GM21360 (cell line): ENCODE results near the gene MED13L.

ENCODE experiments used
- ATAC-seq: cut with Tn5 transposase; IDR thresholded peaks from one replicate; pipeline ENCODE4 v1.9.1; 2021; ENCODE audit warnings: mild to moderate bottlenecking, moderate library complexity; ENCODE audit not compliant: unreplicated experiment

Gene MED13L

DNA sequence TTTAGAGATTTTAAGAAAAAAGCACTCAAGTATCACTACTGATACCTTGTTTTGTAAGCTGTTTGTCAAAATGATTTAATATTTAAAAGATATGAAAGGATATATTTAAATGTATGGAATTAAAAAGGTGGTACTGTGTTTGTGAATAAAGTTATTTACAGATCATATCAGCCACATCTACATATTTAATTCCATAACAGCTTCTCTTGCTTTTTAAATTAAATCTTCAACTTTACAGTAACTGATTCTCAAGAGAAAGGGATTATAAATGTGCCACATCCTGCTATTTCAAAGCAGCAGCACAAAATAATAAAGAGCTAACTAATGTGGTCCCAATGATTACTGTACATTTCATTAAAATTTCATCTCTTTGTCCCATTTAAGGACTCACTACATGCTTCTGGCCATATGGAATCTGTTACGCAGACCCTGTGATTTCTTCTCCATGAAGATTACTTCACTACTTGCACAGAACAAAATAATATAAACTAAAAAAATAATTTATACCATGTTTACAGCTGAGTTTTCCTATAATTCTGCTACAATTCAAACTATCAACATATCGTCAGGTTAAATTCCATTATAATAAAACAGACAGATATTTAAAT, 117.8 kb downstream of the MED13L start:
- ATAC-seq, result no peak

DNA sequence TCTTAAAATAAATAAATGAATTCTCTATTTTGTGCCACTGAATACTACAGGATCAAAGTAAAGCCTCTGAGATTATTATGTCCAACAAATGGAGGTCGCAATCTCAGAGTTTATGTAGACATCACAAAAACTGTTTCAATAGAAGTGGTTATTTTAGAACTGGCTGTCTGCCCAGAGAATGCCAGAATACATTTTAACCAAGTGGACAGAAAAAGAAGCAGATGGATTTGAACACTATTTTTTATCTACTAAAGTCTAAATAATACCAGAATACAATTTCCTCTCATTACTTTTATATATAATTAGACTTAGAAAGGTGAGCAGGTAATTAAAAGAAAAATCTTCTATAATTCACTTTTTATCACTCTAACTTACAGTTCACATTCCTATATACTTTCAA, 118.3 kb downstream of the MED13L start:
- ATAC-seq, result no peak

DNA sequence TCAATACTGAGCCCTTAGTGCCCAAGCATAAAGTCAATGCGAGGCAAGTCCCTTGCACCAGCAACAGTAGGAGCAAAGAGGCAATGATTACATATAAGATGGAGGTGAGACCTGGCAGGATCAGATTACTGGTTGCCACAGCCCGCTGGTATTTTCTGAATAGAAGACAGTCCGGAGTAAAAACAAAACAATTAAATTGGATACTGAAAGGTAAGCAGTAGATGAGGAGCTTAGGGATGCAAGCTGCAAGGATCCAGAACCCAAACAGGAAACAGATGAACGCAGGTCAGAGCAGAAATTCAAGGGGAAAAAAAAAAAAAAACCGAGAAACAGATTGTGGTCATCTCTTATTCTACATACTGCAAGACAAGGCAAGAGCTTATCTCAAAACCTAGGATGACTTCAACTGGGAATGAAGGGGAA, 119.6 kb downstream of the MED13L start:
- no peak for ATAC-seq

DNA sequence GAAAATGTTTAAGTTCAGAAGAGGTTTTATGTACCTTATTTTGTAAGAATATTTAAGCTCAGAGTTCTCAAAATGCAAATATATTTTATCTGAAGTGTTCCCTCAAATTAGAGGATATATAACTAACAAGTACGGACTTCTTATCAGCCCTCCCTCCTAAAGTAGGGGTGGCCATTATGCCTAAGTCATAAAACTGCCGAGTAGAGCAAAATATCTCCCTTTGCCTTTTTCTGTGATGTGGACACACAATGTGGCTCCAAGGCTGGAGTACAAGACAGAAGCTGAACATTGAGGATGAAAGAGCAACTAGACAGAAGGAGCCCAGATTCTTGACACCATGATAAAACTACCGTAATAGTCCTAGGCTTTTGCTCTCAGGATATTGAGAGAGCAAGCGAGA, 120.9 kb downstream of the MED13L start:
- no peak for ATAC-seq

DNA sequence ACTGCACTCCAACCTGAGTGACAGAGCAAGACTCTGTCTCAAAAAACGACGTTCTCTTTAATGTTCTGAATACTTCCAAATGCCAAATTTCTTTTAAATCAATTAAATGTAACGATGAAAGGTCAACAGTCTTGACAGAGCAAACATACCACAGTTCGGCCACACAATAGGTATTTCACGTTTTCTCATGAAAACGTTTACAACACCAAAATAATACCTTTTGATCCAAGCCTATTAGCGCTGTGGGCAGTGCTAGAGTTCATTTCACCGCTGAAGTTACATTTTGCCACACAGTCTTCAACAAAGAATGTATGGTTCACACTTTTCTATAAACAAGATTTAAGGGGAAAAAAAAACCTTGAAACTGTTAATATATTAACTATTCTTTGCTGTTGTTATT, 122.1 kb downstream of the MED13L start:
- ATAC-seq, result no peak

DNA sequence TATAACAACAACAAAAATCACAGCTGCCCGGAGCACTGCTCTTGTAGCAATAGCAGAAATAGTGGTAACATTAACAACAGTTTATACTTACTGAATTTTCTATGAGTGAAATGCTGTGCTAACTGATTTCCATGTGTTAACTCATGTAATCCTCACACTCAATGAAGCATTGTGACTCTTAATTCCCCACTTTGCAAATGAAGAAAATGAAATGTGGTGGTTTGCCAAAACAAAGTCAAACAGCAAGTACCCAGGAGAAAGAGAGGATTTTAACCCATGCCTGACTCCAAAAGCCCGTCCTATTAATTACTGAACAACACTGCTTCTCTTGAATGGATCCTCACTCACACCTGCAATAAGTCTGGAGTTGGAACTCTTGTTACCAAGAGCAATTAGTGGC, 123.5 kb downstream of the MED13L start:
- ATAC-seq, result no peak

DNA sequence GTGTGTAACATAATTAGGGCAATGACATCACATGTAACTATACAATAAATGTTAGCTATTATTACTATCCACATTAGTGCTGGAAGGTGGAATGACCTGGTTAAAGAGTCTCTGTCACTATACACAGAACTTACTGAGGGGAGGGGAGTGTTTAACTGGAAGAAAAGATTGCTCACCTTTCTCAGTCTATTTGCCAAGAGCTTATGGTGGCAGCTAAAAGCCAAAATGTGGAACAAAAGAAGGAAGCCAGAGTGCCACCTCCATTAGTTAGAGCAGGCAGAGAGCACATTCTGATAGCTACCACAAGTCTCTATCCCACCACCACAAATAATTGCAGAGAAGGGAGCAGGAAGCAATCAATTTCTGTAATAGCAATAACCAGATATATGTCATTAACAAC, 124.4 kb downstream of the MED13L start:
- no peak for ATAC-seq

DNA sequence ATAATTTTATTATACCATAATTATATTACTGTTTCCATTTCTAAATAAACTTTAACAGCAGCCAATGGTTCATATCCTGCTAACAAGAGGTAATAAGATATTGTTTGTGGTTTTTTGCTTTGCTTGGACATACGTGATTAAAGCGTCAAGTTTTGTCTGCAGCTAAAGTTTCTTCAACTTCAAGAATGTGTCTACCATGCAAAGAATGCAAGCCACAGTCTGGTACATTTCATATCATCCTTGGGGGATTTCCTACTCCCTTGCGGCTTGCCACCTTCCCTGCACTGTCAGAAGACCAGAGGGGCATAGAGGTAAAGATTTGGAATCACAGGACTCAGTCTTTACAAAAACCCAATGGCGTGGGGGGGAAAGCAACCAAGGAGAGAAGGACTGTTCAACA, 125.2 kb downstream of the MED13L start:
- ATAC-seq, result no peak

DNA sequence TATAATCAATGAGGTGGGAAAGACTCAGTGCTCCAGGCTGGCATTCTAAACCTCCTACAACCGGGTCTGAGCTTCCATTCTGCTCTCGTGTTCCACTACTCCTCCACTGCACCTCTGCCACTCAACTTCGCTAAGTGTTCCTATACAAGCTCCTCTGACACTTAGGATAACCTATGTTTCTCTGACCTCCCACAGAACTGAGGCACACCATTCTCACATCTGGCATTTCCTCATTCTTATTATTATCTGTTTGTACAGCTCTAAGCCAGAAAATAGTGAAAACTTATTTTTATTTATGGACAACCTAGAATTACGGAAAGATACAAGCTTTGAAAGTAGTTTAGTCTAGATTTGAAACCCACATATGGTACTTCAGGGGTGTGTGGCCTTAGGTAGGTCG, 127.0 kb downstream of the MED13L start:
- ATAC-seq, result no peak

DNA sequence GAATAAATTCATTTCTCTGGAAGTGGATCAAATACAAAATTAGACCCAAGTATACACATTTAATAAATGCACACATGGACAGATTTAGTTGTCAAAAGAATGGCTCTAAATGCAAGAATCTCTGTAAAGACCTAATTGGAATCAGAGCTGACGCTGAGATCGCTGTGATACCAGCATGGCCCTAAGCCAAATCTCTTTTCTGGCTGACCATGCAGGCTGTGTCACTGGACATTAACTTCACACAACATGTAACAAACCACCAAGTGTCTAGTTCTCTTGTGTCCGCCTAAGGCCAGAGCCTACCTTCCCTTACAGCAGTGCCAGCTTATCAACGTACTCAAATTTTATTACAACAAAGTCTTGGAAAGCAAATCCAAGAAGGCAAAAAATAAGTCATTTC, 127.5 kb downstream of the MED13L start:
- ATAC-seq, result no peak

DNA sequence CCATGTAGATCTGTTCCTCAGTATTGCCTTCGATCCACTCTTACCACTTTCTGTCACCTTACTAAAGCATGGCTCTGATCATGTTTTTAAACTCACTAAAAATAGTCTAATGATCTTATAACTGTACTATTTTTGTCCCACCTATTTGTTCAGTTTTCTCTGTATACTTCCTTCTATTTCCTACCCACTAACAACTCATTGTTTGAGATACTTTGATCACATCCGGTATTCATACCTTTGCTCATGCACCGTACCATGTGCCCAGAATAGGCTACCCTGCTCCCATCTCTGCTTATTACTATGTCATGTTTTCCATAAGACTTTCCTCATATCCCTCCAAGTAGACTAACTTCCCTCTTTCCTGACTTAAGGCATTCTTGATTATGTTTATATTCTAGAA, 128.6 kb downstream of the MED13L start:
- no peak for ATAC-seq

DNA sequence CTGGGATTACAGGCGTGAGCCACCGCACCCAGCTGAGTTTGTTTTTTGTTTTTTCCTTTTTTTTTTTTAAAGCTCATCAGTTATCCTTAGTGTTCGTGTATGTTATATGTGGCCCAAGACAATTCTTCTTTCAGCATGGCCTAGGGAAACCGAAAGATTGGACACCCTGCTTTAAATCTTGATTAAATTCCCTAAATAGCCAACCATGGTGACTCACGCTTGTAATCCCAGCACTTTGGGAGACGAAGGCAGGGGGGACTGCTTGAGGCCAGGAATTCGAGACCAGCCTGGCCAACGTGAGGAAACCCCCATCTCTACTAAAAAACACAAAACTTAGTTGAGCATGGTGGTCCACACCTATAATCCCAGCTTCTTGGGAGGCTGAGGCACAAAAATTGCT, 131.1 kb downstream of the MED13L start:
- no peak for ATAC-seq

DNA sequence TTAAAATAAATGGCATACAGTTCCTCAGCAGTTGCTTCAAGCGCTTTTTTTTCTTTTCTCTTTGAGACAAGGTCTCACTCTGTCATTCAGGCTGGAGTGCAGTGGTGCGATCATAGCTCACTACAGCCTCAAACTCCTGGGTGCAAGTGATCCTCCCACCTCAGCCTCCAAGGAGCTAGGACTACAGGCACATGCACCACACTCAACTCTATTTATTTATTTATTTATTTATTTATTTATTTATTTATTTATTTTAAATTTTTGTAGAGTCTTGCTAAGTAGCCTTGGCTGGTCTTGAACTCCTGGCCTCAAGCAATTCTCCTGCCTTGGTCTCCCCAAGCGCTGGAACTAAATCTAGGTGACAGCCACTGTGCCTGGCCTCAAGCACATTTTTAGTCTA, 132.0 kb downstream of the MED13L start:
- ATAC-seq, result no peak

DNA sequence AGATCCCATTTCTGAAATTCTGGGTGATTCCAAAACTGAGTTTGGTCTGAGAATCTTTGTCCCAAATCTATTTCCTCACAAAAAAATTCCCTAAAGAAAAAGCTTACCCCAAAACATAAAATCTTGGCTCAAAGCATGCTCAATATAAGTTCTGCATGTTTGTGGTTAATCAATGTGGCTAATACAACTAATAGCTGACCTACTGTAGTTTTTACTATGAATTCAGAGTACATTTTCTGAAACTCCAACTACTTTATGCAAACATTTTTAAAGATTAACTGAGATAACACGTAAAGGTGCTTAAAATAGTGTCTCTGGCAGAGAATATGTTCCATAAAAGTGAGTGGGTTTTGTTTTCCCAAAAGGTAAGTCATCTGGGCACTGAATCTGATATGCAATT, 133.1 kb downstream of the MED13L start:
- no peak for ATAC-seq

DNA sequence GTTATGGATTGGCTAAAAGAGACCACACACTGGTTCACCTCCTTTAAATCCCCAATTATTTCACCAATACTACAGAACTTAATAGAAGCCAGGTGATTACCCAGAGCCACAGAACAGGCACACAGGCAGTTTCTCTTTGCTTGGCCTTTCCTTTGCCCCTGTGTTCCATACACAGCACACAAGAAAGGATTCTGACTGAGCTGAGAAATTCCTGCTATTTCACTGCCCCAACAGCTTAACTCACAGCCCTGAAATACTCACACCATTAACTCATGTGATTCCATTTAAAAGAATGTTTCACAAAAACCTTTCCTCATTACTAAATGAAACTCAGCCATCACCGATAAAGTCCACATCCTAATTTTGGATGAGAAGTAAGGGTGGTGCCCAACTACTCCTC, 133.6 kb downstream of the MED13L start:
- no peak for ATAC-seq

DNA sequence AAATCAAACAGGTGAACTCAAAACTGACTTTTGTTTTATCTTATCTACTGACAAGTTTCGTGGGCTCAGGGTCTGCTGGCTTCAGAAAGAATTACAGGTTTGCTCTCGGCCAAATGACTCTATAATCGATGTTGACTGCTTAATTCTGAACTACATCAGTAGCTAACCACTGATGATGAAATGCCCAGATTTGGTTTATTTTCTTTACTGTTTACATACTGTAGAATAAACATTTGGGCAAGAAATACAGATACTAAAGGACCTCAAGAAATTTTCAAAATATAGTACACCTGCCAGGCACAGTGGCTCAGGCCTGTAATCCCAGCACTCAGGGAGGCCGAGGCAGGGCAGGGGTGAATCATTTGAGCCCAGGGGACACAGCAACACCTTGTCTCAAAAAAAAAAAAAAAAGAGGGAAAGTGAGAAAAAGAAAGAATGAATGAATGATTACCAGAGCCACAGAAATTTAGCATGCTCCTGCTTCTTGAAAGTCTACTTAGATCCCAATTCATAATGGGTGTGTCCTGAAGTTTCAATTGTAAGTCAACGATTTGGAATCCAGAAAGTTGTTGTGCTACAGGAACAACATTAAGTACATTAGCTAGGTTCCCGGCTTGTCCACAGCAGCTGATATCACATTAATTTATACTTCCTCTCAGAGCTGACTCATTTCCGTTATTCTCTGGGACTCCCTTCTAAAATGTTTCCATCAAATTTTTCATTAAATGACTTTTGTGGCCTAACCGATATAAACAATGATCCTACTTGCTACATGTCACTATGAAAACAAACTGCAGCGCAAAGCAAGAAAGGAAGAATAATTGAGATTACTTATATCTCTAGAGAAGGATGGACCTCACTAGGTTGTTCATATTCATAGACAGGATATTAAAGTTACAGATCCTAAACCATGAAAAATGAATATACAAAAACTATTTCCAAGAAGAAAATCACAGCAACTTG, 134.3 kb downstream of the MED13L start:
- ATAC-seq, result no peak

DNA sequence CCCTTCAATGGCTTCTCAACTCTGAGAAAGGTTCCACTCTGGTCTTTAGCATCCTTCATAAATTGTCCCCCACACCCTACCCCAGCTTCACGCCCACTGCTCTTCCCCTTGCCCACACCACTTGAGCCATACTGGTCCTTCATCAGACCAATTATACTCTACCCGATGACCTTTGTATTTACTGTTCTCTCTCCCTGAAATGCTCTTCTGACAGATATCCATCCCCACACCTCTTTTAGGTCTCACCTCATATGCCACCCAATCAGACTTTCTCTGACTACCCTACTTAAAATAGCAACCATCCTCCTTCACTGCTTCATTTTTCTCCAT, 135.7 kb downstream of the MED13L start:
- ATAC-seq, result no peak

DNA sequence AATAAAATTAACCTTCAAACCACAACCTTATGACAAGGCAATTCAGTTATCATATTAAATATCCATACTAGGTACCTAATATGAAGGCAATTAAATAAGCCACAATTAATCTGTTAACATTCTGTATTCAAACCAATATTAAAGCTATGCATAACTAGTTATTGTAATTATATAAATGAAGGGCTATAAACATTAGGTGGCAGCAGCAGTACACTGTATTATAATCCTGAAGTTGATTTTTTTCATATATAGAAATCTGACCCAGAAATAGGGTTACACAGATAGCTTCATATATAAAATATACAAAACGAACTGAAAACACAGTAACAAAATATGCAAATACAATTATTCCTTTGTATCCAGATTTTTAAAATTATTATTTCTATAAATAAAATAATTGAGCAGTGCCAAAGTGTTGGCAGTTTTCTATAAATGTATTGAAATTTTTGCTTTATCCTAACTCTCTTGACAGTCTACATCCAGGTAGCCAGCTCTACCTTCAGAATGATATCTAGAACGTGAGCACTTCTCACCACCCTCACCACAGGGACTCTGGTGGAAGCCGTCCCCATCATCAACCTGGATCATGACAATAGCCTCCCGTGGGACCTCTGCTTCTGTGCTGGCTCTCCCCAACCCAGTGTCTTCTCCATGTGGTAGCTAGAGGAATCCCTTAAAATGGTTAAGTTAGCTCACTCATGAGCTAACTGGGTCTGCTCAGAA, 136.2 kb downstream of the MED13L start:
- no peak for ATAC-seq

DNA sequence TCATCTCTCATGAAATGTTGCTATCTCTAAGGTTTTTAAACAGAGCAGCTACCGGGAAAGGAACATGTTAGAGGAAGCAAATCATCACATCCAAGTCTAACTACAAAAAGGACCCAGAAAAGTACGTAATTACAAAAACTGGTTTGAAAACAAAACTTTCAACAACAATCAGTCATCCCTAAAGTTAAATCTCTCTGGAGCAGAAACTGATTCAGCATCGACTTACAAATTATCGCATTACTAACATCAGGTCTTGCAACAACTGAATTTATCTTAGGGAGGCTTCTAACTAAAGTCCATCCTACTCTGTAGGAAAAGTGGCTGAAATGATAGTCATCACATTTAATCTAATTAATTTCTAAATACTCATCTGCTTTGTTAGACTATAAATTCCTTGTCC, 137.0 kb downstream of the MED13L start:
- no peak for ATAC-seq

DNA sequence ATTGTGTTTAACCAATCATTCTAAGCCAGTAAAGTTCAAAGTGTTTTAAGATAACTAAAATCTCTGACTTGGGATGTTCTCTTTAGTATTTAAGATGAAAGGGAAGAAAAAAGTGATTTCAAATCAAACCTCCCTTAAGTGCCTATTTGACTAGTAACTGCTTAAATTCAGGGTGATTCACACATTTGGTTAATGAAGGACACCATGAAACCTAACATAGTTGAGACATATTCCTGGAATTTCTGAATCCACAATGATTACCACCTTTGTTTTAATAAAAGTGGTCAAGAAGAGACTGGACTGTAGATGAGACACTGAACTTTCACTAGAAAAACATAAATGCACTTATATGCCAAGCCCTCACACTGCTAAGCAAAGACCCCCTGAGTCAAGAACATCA, 138.7 kb downstream of the MED13L start:
- ATAC-seq, result no peak

DNA sequence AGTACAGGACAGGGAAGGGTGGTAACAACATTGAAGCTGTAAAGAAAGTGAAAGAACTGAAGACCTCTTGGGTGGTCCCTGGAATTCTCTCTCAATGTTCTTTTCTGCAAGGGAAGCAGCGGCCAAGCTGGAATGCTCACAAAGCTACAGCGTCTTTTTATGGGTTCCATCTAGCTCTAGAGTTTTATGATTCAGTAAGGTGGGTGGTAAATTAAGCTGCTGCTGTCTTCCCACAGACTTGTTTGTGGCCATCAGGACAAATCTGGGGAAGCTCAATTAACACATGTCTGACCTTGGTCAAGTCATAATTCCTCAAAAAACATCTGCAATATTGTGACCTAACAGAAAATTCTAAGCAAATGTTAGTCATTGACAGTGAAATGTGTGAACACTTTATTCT, 139.1 kb downstream of the MED13L start:
- ATAC-seq, result no peak

DNA sequence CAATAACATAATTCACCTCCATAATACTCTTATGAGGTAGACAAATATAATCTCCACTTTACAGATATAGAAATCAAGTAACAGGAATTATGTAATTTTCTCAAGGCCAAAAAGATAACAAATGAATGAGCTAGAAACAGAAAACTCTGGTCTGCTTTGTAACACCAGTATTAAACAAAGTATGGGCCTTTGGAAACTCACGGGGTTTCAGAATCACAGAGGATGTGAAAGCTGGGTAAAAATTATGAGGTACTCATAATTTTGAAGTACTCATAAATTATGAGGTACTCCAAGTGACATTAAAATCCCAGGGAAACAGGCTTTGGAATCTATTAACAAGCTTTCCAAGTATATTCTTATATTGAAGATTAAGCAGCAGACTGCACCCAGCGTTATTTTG, 140.2 kb downstream of the MED13L start:
- no peak for ATAC-seq
